Measurements from ENCODE around the gene SRSF1.
"Not testable (repeated sequence)": the region's sequence is repeated elsewhere in the genome, so short reads cannot be mapped to it uniquely, and the experiment has no call there.

Gene SRSF1

GRCh38 chr17:57962279-57963148 lies 44.5 kb downstream of the SRSF1 start:
- no peak for DNase-seq

DNA sequence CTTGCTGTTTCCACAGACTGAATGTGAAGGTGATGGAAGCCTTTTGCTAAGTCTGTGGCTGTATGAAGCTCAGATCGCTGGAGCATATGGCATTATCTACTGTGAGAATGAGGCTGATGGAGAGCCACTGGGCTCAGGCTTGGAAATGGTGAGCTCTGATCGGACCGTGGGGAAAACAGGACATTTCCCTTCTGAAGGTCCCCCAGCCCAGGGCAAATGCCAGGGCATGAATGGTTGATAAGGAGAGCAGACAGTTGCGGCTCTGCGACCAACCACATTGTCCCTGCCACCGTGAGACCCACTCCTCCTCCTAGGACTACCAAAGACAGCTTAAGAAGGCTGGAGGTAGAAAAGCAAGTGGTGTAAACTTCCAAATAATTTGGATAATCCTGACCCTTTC lies 47.1 kb downstream of the SRSF1 start:
- DNase-seq = no peak

DNA sequence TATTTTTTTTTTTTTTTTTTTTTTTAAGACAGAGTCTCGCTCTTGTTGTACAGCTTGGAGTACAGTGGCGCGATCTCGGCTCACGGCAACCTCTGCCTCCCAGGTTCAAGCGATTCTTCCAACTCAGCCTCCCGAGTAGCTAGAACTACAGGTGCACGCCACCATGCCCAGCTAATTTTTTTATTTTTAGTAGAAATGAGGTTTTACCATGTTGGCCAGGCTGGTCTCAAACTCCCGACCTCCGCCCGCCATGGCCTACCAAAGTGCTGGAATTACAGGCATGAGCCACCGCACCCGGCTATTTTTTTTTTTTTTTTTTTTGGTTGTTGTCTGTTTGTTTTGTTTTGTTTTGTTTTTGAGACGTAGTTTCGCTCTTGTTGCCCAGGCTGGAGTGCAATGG lies 48.7 kb downstream of the SRSF1 start:
- DNase-seq = not testable (repeated sequence)

GRCh38 chr17:57957886-57958285 lies 49.2 kb downstream of the SRSF1 start:
- DNase-seq = no peak

DNA sequence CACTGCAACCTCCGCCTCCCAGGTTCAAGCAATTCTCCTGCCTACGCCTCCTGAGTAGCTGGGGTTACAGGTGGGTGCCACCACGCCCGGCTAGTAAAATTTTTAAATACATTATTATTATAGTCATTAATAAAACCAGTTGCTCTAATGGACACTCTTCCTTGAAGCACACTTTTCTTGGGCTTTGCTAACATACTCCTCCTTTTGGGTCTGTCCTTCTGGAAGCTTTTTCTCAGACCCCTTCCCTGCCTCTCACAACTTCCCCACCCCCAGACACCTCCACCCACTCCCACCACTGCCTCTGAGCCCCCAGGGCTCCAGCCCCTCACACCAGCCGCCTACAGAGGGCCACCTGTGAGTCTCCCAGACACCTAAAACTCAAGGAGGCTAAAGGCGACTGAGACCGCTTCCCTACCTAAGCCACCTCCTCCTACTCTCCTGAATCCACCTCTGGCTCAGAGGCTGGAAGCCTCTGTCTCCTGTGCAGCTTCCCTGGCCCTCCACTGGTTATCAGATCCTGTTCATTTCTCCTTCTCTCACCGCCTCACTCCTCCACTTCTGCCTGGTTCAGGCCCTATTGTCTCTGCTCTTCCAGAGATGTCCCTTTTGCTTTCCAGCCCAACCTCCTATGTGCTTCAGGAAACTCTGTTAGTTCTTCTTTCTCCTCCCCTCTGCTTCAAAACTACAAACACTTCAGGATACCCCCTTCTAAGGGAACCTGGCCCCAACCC lies 49.8 kb downstream of the SRSF1 start:
- DNase-seq = no peak

GRCh38 chr17:57956291-57957119 lies 50.5 kb downstream of the SRSF1 start:
- no peak for DNase-seq

- no peak for DNase-seq
These were observed 51.7 kb downstream of the SRSF1 start, which contains the start of gene CUEDC1 for GRCh38 chr17:57955183-57955931. Gene CUEDC1 (minus strand): TSS chr17:57955412. CDS start chr17:57885564, 69,848 bp downstream.

DNA sequence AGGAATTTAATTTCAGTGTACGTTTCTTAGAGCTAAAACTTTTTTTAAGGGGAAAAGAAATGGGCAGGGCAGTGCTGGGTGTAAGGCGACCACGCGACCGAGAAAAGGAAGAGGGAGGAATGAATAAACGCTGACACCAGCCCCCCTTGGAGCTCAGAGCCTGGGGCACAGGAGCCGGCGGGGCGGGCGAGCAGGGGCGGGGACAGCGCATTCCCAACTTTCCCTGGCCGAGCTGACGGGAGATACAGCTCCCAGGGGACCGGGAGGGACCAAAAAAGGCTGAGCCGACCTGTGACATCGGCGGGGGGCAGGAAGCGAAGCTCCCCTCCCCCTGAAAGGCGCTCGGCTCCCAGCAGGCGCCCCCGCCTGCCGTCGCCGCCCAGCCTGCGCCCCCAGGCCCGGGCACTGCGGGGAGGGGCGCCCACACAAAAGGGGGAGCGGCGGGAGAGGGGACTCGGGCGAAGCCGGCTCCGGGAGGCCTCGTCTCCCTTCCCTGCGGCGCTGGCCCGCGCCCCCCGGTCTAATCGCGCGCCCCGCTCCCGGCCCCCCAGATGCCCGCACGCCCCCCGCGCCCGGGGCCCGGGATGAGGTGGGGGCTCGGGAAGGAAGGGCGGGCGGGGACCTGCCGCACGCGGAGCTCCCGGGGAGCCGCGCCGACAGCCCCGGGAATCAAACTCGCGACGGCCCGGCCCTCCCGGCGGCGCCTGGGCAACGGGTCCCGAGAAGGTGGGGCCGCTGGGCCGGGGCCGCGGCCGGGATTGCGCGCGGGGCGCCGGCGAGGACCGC lies 52.5 kb downstream of the SRSF1 start:
- no peak for DNase-seq

DNA sequence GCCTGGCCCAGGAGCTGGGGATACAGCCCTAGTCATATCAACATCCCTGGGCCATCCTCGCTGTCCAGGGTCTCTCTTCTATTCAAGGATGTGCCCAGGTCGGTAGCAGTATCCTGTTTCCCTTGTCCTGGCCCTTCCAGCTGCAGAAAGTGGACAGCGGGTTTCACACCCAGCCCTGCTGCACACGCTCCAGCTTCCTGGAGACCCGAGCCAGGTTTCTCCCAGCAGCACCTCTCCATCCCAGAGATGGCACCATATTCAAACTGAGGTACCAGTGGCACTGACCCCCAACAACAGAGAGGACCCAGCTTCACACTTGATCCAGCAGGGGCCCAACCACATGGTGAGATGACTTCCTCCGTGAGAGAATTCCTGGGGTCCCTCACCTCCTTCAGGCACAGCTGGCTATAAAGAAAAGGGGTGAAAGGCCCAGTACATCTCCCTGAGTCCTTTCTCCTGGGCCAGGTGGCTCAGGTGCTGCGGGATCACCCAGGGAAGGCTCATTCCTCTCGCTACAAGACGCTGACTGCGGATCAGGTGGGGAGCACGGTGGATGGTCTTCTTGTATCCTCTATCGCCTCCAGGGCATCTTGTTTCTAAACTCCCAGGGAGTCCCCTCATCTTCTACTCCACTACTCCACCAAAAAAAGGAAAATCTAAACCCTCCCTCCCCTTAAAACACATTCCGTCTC lies 53.2 kb downstream of the SRSF1 start:
- no peak for DNase-seq
